H1 (cell line): Measurements from ENCODE around the gene TSKS. TPM values are rescaled to one million over a fixed set of nuclear protein-coding genes. Genes with fewer than 3 reads are reported as not detected.

Source experiments
- CBX5 ChIP-seq: fragments of 300-800, 300-1000 bp; sonication (generic); IDR thresholded peaks from 2 replicates; pipeline ENCODE4 v1.7.1; 2016; ENCODE audit warnings: antibody characterized with exemption, low read length, low read depth
- CHD2 ChIP-seq: IDR thresholded peaks from 2 replicates; pipeline ENCODE4 v1.6.1; 2012; ENCODE audit warnings: low read length, improper control_type of control experiment
- CHD7 ChIP-seq: fragments of 300-600 bp; sonication (generic); IDR thresholded peaks from 2 replicates; pipeline ENCODE4 v1.7.1; 2012; ENCODE audit warnings: low read length, moderate library complexity, mild to moderate bottlenecking, inconsistent platforms; ENCODE audit not compliant: insufficient replicate concordance
- CTBP2 ChIP-seq: IDR thresholded peaks from 2 replicates; pipeline ENCODE4 v1.7.0; 2011; ENCODE audit warnings: borderline replicate concordance, mild to moderate bottlenecking, moderate library complexity, mixed read lengths, low read length; ENCODE audit not compliant: insufficient read depth, insufficient read length
- E2F6 ChIP-seq: IDR thresholded peaks from 2 replicates; pipeline ENCODE4 v1.6.1; 2012; ENCODE audit warnings: inconsistent platforms
- EP300 ChIP-seq, 2 experiments: IDR thresholded peaks; 1 replicate in 1 of 2; 2 replicates in 1 of 2; pipeline ENCODE4 v1.6.1; 2011 to 2012; ENCODE audit warnings: low read depth in 2 of 2, low read length in 2 of 2, mild to moderate bottlenecking in 2 of 2, borderline replicate concordance in 1 of 2, inconsistent platforms in 1 of 2, moderate library complexity in 1 of 2
- GTF2F1 ChIP-seq: IDR thresholded peaks from 2 replicates; pipeline ENCODE4 v1.6.1; 2012; ENCODE audit warnings: low read depth, low read length, improper control_type of control experiment, borderline replicate concordance
- POLR2A ChIP-seq, 2 experiments: IDR thresholded peaks; 1 replicate in 1 of 2; 2 replicates in 1 of 2; pipeline ENCODE4 v1.6.1; 2011; ENCODE audit warnings: low read depth in 2 of 2, low read length in 2 of 2, mild to moderate bottlenecking in 2 of 2; ENCODE audit errors: control extremely low read depth in 1 of 2
- RFX5 ChIP-seq: IDR thresholded peaks from 2 replicates; pipeline ENCODE4 v1.6.1; 2011; ENCODE audit warnings: low read depth, low read length, improper control_type of control experiment, borderline replicate concordance
- polyA plus RNA-seq, 7 experiments: library from polyadenylated mRNA; depleted of rRNA in 3 of 7; stranded (reverse) in 5 of 7; unstranded in 2 of 7; fragments of >200 nt in 5 of 7; fragments of 200-250 nt in 2 of 7; gene quantifications; 1 replicate in 5 of 7; 2 replicates in 1 of 7; 4 replicates in 1 of 7; pipeline versions ENCODE4 v1.2.1 to v1.2.3, GENCODE V29; 2011 to 2013; ENCODE audit warnings: missing spikeins in 2 of 7, mixed read lengths in 2 of 7
- total RNA-seq: library from RNA; stranded (reverse); fragmentation: NEBNext Ultra II Directional; extraction: Animal tissue kit (Norgen Biotek cat#: 25700); gene quantifications from 2 replicates; pipeline ENCODE4 v1.2.1, GENCODE V29; 2021

Gene TSKS
- total and polyA plus RNA-seq, 2 of the 8 experiments (the other 6 are each of a cell fraction or from before 2014, with no cell fraction given) = 0.21 TPM; not detected in 1

GRCh38 chr19:49691243-49692146 is 71.6 kb downstream of the TSKS start (continued):
- TF ChIP-seq CHD7 (no peak), CHD2 (no peak), E2F6 (peak; percentile 65), CBX5 (no peak), GTF2F1 (no peak), EP300 (IDR thresholded peaks at IDR 0.05; ENCODE audit: borderline replicate concordance in 1 of 2, low read depth in 2 of 2, low read length in 2 of 2) (no peak), POLR2A (IDR thresholded peaks at IDR 0.05; ENCODE audit: control extremely low read depth in 1 of 2, low read depth in 2 of 2, low read length in 2 of 2) (no peak), CTBP2 (no peak), RFX5 (no peak)
